LNCaP clone FGC (cell line): ENCODE measurements around the gene FREM1.
A peak's percentile ranks its signal among the peaks of the same experiment; 100 is the strongest.

ENCODE experiments used
- DNase-seq: peaks from one replicate; pipeline ENCODE4 v3.0.0-alpha.2; 2011; ENCODE audit warnings: low read depth
- H3K4me3 ChIP-seq: 2 replicates; pipeline ENCODE4 v1.5.1; 2011; ENCODE audit warnings: mild to moderate bottlenecking, low read depth, low read length, control low read depth
- TF ChIP-seq, protein P1 (sequence below): IDR thresholded peaks from 2 replicates; pipeline ENCODE4 v1.5.1; 2012; ENCODE audit warnings: mild to moderate bottlenecking; ENCODE audit not compliant: control insufficient read depth, insufficient read depth; ENCODE audit errors: extremely low read depth

Gene FREM1

DNA sequence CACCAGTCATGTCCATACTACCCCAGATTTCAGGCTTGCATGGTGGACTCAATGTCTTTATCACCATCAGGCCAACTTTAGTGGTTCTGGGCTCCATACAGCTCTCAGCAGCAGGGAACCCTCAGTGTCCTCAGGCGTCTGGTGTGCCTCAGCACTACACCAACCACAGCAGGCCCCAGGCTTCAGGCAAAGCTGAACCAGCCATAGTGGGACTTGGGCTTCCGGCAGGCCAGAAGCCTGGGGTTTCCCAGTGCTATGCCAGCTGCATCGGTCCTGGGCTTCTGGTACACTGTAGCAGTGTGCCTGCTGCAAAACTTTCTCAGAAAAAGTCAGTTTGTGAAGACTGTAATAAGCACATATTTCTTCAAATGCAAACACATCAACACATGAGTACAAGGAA, 205.9 kb downstream of the FREM1 start:
- no peak overlapping the region for H3K4me3 ChIP-seq
- no peak for DNase-seq
- TF ChIP-seq, protein P1, sequence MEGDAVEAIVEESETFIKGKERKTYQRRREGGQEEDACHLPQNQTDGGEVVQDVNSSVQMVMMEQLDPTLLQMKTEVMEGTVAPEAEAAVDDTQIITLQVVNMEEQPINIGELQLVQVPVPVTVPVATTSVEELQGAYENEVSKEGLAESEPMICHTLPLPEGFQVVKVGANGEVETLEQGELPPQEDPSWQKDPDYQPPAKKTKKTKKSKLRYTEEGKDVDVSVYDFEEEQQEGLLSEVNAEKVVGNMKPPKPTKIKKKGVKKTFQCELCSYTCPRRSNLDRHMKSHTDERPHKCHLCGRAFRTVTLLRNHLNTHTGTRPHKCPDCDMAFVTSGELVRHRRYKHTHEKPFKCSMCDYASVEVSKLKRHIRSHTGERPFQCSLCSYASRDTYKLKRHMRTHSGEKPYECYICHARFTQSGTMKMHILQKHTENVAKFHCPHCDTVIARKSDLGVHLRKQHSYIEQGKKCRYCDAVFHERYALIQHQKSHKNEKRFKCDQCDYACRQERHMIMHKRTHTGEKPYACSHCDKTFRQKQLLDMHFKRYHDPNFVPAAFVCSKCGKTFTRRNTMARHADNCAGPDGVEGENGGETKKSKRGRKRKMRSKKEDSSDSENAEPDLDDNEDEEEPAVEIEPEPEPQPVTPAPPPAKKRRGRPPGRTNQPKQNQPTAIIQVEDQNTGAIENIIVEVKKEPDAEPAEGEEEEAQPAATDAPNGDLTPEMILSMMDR = no peak

DNA sequence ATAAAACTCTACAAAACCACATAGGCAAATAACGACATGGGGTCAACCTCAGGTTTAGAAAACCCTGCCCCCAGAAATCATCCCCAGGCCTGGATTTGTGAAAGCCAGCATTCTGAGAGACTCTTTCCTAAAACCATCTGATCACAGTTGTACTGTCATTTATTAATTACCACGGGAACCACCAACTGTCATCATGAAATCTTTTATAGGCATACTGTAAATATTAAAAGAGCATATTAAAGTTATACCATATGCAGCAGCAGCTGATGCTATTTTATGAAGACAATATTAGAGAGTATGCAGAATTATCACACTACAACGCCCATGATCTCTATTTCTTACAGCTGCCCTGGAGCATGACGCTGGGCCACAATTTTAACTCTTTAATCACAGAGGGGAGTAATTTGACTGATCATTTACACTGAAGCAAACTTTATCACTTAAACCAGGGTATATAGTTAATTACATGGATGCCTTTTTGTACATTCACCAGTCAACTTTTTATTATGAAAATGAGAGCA, 208.0 kb downstream of the FREM1 start:
- TF ChIP-seq, protein P1 = no peak
- DNase-seq = peak; percentile 55
- no peak overlapping the region for H3K4me3 ChIP-seq

- TF ChIP-seq, protein P1 = no peak
- DNase-seq = no peak
- peak within 1 kb of the TSS; percentile 59 for H3K4me3 ChIP-seq
These were observed 216.9 kb downstream of the FREM1 start, which contains the start of gene ZDHHC21 for GRCh38 chr9:14693251-14693861. TSS of gene ZDHHC21 (minus strand) at chr9:14693432. CDS start at chr9:14674340, 19,092 bp downstream.

GRCh38 chr9:14692470-14693250, 217.6 kb downstream of the FREM1 start:
- H3K4me3 ChIP-seq = peak overlapping the region; percentile 59
- no peak for DNase-seq
- TF ChIP-seq, protein P1 = no peak

DNA sequence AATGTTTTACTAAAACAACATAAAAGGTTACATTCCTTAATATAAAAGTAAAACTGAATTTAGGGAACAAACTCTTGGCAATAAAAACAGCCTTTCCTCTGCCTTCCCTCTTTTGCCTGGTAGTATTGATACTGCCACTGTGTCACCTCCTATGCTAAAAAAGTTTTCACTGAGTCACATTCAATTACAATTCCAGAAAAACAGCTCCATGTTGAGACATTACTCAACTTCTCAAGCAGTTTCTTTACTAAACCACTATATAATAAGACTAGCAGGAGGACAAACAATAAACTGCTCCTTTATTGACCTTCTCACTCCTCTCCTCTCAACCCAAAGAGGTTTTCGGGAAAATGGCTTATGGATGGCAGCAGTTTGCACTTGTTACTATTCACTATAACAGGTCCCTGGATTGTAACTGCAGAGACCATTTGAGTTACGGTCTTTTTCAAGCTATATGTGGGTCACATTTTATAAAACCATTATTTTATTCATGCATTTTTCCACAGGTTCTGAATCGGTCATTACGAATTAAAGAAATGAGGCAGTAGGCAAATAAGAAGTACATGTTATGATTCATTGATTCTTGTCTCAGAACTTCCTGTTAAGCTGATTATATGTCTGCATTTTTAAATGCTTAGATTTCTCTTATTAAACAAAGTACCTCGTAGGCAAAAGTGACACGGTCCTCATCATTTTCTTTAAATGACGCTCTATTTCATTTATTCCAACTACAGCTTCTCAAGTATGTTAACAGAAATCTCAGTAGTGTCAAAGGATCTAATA, 219.1 kb downstream of the FREM1 start:
- no peak for DNase-seq
- TF ChIP-seq, protein P1 = no peak

DNA sequence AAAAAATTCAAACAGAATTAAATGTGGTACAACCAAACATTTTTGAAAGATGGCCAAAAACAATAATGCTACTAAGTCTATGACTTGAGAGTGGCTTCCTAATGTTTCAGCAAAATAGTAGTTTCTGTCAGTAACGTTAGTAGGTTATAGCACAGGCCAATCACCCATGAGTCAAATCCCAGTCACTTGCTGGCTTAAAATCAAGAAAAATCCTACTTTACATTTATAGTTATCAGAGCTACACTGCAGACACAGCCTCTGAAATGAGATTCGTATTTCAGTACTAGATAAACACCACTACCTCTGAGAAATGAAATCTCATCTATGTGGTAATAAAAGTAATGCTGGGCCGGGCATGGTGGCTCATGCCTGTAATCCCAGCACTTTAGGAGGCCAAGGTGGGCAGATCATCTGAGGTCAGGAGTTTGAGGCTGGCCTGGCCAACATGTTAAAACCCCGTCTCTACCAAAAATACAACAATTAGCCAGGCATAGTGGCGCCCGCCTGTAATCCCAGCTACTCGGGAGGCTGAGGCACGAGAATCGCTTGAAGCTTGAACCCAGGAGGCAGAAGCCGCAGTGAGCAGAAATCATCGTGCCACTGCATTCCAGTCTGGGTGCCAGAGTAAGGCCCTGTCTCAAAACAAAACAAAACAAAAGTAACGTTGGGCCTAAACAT, 223.0 kb downstream of the FREM1 start:
- no peak overlapping the region for H3K4me3 ChIP-seq
- no peak for DNase-seq
- TF ChIP-seq, protein P1 = no peak

More for the DNA sequence above, 219.1 kb downstream of the FREM1 start:
- H3K4me3 ChIP-seq = no peak overlapping the region
